Nephron progenitor cell (in vitro differentiated cells): ENCODE results near the gene DPEP2.
A peak's percentile ranks its signal among the peaks of the same experiment; 100 is the strongest.

ENCODE experiments used
- DNase-seq: peaks from one replicate; pipeline ENCODE4 v3.0.0; 2021
- H3K27ac Mint-ChIP-seq: 2 replicates; pipeline ENCODE4 v1.8.0; 2021; ENCODE audit warnings: mild to moderate bottlenecking, moderate library complexity, mixed read lengths
- H3K27me3 Mint-ChIP-seq: 2 replicates; pipeline ENCODE4 v1.8.0; 2021; ENCODE audit warnings: mild to moderate bottlenecking, low read depth, mixed read lengths; ENCODE audit not compliant: poor library complexity
- H3K36me3 Mint-ChIP-seq: 2 replicates; pipeline ENCODE4 v1.8.0; 2021; ENCODE audit warnings: low read depth, mixed read lengths
- H3K4me1 Mint-ChIP-seq: 2 replicates; pipeline ENCODE4 v1.8.0; 2021; ENCODE audit warnings: mixed read lengths
- H3K4me3 Mint-ChIP-seq: 2 replicates; pipeline ENCODE4 v1.8.0; 2021; ENCODE audit warnings: mild to moderate bottlenecking, moderate library complexity, mixed read lengths
- H3K9me3 Mint-ChIP-seq: 2 replicates; pipeline ENCODE4 v1.8.0; 2021; ENCODE audit warnings: mild to moderate bottlenecking, moderate library complexity, mixed read lengths
- TF ChIP-seq, protein P1 (sequence below): fragments of 200-600 bp; sonication (generic); IDR thresholded peaks from 2 replicates; pipeline ENCODE4 v1.5.0; 2021; ENCODE audit warnings: antibody characterized with exemption

The DPEP2 gene

GRCh38 chr16:67992661-67993206, 6.5 kb downstream of the DPEP2 start:
- H3K9me3 Mint-ChIP-seq, result peaks cover 3% of the 10 kb centered on the region
- no peak for DNase-seq
- no peaks in the 10 kb centered on the region for H3K36me3 Mint-ChIP-seq
- no peak overlapping the region for H3K27ac Mint-ChIP-seq
- peaks cover 43% of the 10 kb centered on the region for H3K4me1 Mint-ChIP-seq
- TF ChIP-seq, protein P1, sequence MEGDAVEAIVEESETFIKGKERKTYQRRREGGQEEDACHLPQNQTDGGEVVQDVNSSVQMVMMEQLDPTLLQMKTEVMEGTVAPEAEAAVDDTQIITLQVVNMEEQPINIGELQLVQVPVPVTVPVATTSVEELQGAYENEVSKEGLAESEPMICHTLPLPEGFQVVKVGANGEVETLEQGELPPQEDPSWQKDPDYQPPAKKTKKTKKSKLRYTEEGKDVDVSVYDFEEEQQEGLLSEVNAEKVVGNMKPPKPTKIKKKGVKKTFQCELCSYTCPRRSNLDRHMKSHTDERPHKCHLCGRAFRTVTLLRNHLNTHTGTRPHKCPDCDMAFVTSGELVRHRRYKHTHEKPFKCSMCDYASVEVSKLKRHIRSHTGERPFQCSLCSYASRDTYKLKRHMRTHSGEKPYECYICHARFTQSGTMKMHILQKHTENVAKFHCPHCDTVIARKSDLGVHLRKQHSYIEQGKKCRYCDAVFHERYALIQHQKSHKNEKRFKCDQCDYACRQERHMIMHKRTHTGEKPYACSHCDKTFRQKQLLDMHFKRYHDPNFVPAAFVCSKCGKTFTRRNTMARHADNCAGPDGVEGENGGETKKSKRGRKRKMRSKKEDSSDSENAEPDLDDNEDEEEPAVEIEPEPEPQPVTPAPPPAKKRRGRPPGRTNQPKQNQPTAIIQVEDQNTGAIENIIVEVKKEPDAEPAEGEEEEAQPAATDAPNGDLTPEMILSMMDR, result no peak
- no peak overlapping the region for H3K4me3 Mint-ChIP-seq
- peaks cover 10% of the 10 kb centered on the region for H3K27me3 Mint-ChIP-seq

DNA sequence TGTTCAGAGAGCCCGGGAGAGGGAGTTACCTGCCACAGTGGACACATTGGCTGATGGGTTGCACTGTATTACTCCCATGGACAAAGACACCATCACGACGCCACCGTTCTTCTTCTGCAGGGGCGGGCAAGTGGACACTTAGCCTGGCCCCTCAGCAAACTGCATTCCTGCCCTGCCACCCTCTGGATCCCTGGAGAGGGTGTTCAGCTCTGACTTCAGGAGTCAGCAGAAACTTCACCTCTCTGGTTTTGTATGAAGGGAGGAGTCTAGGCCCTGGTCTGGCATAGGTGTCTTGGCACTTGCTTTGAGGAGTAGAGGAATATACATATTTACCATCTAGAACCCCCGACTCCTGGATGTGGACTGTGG, 9.3 kb downstream of the DPEP2 start:
- TF ChIP-seq, protein P1, result no peak
- peaks cover 14% of the 10 kb centered on the region for H3K27me3 Mint-ChIP-seq
- DNase-seq, result no peak
- no peak overlapping the region for H3K27ac Mint-ChIP-seq
- no peaks in the 10 kb centered on the region for H3K9me3 Mint-ChIP-seq
- H3K36me3 Mint-ChIP-seq, result no peaks in the 10 kb centered on the region
- H3K4me3 Mint-ChIP-seq, result no peak overlapping the region
- peaks cover 49% of the 10 kb centered on the region for H3K4me1 Mint-ChIP-seq

- Mint-ChIP-seq H3K4me1 (peaks cover 54% of the 10 kb centered on the region), H3K9me3 (no peaks in the 10 kb centered on the region), H3K27ac (no peak overlapping the region), H3K27me3 (peaks cover 11% of the 10 kb centered on the region), H3K36me3 (no peaks in the 10 kb centered on the region), H3K4me3 (no peak overlapping the region)
- TF ChIP-seq, protein P1, result no peak
- no peak for DNase-seq
Observed at GRCh38 chr16:67989322-67990017, 9.8 kb downstream of the DPEP2 start.

GRCh38 chr16:67988675-67989074, 10.6 kb downstream of the DPEP2 start:
- H3K36me3 Mint-ChIP-seq, result no peaks in the 10 kb centered on the region
- TF ChIP-seq, protein P1, result no peak
- peaks cover 52% of the 10 kb centered on the region for H3K4me1 Mint-ChIP-seq
- no peaks in the 10 kb centered on the region for H3K9me3 Mint-ChIP-seq
- no peak overlapping the region for H3K4me3 Mint-ChIP-seq
- H3K27ac Mint-ChIP-seq, result no peak overlapping the region
- H3K27me3 Mint-ChIP-seq, result peaks cover 11% of the 10 kb centered on the region
- no peak for DNase-seq

GRCh38 chr16:67987460-67988160, 11.7 kb downstream of the DPEP2 start:
- TF ChIP-seq, protein P1, result no peak
- H3K27me3 Mint-ChIP-seq, result peaks cover 16% of the 10 kb centered on the region
- H3K27ac Mint-ChIP-seq, result peak overlapping the region; percentile 56
- no peak overlapping the region for H3K4me3 Mint-ChIP-seq
- H3K9me3 Mint-ChIP-seq, result peaks cover 3% of the 10 kb centered on the region
- DNase-seq, result no peak
- H3K36me3 Mint-ChIP-seq, result no peaks in the 10 kb centered on the region
- peaks cover 60% of the 10 kb centered on the region for H3K4me1 Mint-ChIP-seq
